Measurements from ENCODE around the gene SYNPR. TPM values are rescaled to one million over a fixed set of nuclear protein-coding genes. Genes with fewer than 3 reads are reported as not detected.

Gene SYNPR
- total RNA-seq, 1 experiment from 2014 or later = 0.17 TPM

- no peak for DNase-seq
- Mint-ChIP-seq H3K36me3 (ENCODE audit: insufficient read depth in 1 of 3, low read depth in 3 of 3) (no peaks in the 10 kb centered on the region), H3K27ac (no peak overlapping the region), H3K9me3 (no peaks in the 10 kb centered on the region), H3K4me1 (peaks cover 34 to 48% of the 10 kb centered on the region in 2 experiments), H3K4me3 (no peak overlapping the region), H3K27me3 (ENCODE audit: low read depth) (no peaks in the 10 kb centered on the region)
- Histone ChIP-seq H2BK120ac (ENCODE audit: low read depth, low read length, poor library complexity, severe bottlenecking) (no peak overlapping the region), H3K27me3 (ENCODE audit: insufficient read depth, low read length) (no peaks in the 10 kb centered on the region), H3K79me1 (ENCODE audit: insufficient read depth, low read depth, low read length, poor library complexity, severe bottlenecking) (no peaks in the 10 kb centered on the region), H3K14ac (ENCODE audit: insufficient read depth, low read length) (no peak overlapping the region), H3K9ac (ENCODE audit: extremely low read depth, insufficient read length, low read length) (no peak overlapping the region), H2BK15ac (ENCODE audit: low read depth, low read length) (no peak overlapping the region), H4K91ac (ENCODE audit: insufficient read length, low read depth, low read length) (no peak overlapping the region), H3K18ac (ENCODE audit: insufficient read length, low read depth, low read length) (no peak overlapping the region), H2BK12ac (ENCODE audit: insufficient read length, low read depth, low read length) (no peak overlapping the region), H3K4me2 (ENCODE audit: insufficient read depth, insufficient read length, low read length) (no peak overlapping the region), H4K5ac (ENCODE audit: insufficient read length, low read depth, low read length) (no peak overlapping the region), H4K20me1 (ENCODE audit: control insufficient read depth, insufficient read depth, insufficient read length) (no peaks in the 10 kb centered on the region), H3K4me1 (ENCODE audit: insufficient read depth, low read length) (peaks cover 8% of the 10 kb centered on the region; the same call in 1 of the 2 replicates), H2AFZ (ENCODE audit: low read length) (no peak overlapping the region), H3K23ac (ENCODE audit: insufficient read length, low read depth, low read length) (no peak overlapping the region), H2BK20ac (ENCODE audit: low read depth, low read length, poor library complexity, severe bottlenecking) (no peak overlapping the region), H3K4ac (ENCODE audit: low read depth, low read length) (no peak overlapping the region), H4K8ac (replicated peaks; ENCODE audit: insufficient read length, low read depth, low read length) (no peak overlapping the region), H3K27ac (ENCODE audit: insufficient read length, low read depth, low read length) (no peak overlapping the region), H3K79me2 (ENCODE audit: insufficient read depth, low read length) (0 out of 2 replicates have a peak, but pooled peaks cover 1% of the 10 kb centered on the region), H2BK5ac (ENCODE audit: insufficient read length, low read length) (no peak overlapping the region), H3K9me3 (ENCODE audit: control insufficient read depth, low read depth, low read length) (no peaks in the 10 kb centered on the region), H2AK5ac (ENCODE audit: insufficient read length, low read length) (no peak overlapping the region), H3T11ph (ENCODE audit: low read length) (no peak overlapping the region), H3K23me2 (ENCODE audit: insufficient read length, low read depth, low read length, poor library complexity, severe bottlenecking) (no peaks in the 10 kb centered on the region), H3K56ac (ENCODE audit: insufficient read length, low read depth, low read length) (no peak overlapping the region)
- no peak for TF ChIP-seq CTCF (conservative IDR thresholded peaks at IDR 0.05)
- no CpG with 5 or more reads among the region's 4 CpGs for WGBS (ENCODE audit: extremely low coverage, insufficient read length, low lambda C conversion rate)
Measured at GRCh38 chr3:63514678-63515077, 236.6 kb downstream of the SYNPR start.

Measured in H9 (cell line).